ENCODE results near the gene USP47.
A peak's percentile ranks its signal among the peaks of the same experiment; 100 is the strongest.

Gene USP47

DNA sequence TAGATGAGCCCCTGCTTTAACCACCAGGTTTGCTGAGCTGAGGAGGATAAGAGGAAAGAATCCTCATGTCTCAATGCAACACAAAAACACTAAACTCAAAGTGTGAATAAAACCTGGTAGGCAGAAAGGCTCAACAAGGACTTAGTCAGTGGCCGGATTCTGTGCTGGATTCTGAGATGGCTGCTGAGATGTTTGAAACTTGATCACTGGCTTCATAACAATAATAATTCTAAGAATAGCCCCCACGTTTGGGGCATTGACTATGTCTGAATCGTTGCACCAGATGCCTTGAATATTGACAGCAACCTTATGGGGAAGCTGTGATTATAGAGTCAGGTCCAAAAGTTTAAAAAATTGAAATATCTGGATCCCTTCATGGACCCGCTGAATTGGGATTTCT, 162.0 kb downstream of the USP47 start:
- intact Hi-C loops (cut with DNase I), result no loop called here

DNA sequence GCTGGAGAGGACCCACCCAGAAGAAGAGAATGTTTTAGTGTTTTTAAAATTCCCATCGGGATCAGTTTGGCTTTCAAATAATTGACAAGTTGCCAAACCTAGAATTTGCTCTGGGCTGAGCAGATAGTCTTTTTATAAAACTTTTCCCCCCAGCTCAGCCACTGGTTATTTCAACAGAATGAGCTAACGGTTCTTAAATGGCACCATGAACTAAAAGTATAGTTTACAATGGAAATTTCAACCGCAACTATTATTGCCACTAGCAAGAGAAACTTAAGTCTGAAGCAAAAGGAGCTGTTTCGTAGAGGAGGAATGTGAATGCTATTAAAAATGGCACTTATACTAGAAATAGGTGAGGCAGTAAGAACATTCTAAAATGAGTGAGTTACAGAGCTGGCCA, 163.3 kb downstream of the USP47 start:
- DNase-seq, result no peak
- intact Hi-C loops (cut with DNase I), result no loop called here

More for the DNA sequence above, 162.0 kb downstream of the USP47 start:
- no peak for DNase-seq

DNA sequence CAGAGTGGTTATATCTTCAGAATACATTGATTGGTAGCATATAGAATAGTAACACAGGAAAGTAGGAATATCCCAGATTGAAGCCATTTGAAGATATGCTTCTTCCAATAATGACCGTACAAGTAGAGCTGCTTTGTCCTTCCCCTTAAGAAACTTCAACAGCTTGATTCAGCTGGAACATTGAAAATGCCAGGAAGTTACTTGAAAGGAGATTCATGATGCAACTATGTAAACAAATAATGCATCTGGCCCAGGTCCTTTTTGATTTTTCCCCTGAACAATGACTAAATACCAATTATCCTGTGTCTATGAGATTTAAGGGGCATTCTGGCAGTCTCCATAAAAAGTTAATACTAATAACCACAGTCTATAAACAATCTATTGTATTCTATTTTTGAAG, 163.7 kb downstream of the USP47 start:
- intact Hi-C loops (cut with DNase I), result no loop called here

DNA sequence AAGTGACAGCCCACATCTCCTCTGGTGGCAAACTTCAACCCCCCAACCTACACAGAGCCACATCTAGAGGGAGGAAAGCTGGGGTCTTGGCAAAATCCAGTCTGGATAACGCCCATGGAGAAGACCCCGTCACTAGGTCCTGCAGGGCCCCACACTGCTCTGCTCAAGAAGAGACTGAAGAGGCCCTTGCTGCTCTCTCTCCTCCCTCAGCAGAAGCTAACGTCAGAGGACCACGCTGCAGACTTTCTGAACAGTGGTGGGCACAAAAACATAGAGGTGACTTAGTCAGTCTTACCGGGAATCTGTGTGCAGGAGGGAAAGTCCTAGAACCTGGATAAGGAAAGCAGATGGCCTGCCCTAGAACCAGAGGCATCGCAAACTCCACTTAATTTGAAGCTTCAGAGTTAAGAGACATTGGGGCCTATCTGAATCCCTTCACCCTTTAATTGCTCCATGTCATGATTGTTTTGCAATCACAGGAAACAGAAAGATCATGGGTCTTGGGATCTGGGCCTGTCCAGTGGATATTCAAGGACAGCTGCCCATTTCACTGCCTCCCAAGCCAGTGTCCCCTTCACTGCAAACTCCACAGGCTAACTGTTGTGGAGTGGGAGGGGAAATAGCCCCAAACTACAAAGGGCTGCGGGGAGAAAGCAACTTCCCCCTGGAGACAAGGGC, 164.9 kb downstream of the USP47 start:
- peak in 2 of 42 donors; percentile 7 to 53 for DNase-seq
- intact Hi-C loops (cut with DNase I), result no loop called here

More for the DNA sequence above, 163.7 kb downstream of the USP47 start:
- no peak for DNase-seq

DNA sequence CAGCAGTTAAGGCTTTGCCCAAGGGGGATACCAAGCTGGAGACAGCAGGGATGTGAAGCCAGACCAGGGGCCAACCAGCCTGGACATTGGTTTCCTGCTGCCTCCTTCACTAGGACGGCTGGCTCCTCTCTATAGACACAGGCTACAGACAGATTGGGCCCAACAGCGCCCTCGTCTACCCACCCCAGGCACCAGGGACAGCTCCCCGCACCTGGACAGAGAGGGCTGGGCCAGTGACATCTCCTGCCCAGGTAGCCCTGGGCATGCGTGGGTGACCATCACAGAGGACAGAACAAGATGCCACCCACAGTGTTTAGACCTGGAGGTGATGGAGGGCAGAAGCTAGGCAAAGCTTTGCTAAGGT, 165.4 kb downstream of the USP47 start:
- peak in 2 of 42 donors; percentile 46 to 62 for DNase-seq
- intact Hi-C loops (cut with DNase I), result no loop called here

DNA sequence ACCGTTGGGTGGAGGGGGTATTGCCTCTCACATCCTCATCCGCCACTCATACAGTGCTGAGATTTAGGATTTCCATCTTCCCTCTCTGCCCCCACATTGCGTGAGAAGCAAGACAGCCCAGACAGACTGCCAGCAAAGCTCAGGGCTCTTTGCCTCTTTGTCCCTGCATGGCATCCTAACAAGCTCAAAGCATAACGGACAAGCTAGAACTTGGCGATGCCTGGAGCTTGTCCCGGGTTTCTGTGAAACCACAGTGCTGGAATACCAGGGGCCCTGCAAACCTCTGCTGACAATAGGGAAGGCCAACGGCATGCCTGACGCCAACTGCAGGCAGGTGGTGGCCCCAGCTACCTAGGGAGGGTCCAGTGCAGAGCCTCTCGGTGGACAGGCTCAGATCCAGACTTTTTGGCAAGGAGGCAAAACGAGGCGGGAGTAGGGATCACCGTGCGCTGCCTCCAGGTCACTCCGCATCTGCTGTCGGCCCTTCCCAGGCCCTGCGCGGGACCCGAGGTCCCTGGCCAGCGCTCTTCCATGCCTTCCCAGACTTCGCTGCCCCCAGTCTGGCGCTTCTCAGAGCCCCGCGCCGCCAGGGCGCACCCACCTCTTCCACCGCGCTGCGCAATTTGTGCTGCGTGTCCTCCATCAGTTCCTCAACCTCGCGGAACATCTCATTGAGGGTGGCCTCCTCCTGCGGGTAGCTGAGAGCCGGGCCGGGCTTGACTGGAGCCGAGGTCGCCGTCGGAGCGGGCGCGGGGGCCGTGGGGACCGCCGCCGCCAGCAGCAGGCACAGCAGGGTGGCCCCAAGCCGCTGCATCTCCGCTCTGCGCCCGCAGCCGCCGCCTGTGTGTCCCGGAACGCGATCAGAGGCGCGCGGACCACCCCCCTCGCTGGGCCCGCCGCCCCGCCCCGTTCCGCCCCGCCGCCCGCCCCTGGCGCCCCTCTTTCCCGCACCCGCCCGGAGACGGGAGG, 166.3 kb downstream of the USP47 start, which contains the start of gene DKK3:
DKK3 (minus strand) TSS at position 858 of the 969 bp plus-strand sequence; CDS start at position 814, 44 bp downstream.
- peak; percentile 27 to 84 (median 63) for DNase-seq
- intact Hi-C loops (cut with DNase I), result no loop called here

Measured in head of caudate nucleus (tissue), 42 donors.